DND-41 (cell line): ENCODE data around the gene GMPPA.

Source experiments
- CTCF ChIP-seq: IDR thresholded peaks from 2 replicates; pipeline ENCODE4 v1.5.1; 2012; ENCODE audit warnings: borderline replicate concordance, low read length, moderate library complexity, mild to moderate bottlenecking; ENCODE audit not compliant: poor library complexity, severe bottlenecking; ENCODE audit errors: extremely low read depth
- EZH2 ChIP-seq: IDR thresholded peaks from 3 replicates; pipeline ENCODE4 v1.6.1; 2012; ENCODE audit warnings: borderline replicate concordance, low read depth, mild to moderate bottlenecking, moderate library complexity, low read length, inconsistent platforms; ENCODE audit not compliant: severe bottlenecking

DNA sequence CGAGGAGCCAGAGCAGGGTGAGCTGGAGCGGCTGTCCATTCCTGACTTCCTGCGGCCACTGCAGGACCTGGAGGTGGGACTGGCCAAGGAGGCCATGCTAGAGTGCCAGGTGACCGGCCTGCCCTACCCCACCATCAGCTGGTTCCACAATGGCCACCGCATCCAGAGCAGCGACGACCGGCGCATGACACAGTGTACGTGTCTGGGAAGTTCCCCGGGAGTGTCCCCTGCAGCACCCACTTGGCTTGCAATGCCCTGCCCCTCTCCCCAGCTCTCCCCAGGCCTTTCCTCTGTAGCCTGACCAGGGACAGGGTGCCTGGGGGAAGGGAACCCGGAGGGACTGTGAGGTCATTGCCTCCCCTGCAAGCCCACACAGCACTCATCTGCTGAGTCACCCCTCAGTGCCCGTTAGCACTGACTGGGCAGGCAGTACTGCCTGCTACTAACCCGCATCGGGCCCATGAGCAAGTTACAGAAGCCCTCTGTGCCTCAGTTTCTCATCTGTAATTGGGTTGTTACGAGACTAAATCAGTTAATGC, 29.4 kb upstream of the GMPPA start:
- no peak for TF ChIP-seq CTCF
- no peak for TF ChIP-seq EZH2
